ENCODE results near the gene SLC30A10. TPM values are rescaled to one million over a fixed set of nuclear protein-coding genes. Genes with fewer than 3 reads are reported as not detected.

The SLC30A10 gene
- total and polyA plus RNA-seq, 2 of the 13 experiments (the other 11 are each of a cell fraction or from before 2014, with no cell fraction given): 20.9 to 30.2 TPM

DNA sequence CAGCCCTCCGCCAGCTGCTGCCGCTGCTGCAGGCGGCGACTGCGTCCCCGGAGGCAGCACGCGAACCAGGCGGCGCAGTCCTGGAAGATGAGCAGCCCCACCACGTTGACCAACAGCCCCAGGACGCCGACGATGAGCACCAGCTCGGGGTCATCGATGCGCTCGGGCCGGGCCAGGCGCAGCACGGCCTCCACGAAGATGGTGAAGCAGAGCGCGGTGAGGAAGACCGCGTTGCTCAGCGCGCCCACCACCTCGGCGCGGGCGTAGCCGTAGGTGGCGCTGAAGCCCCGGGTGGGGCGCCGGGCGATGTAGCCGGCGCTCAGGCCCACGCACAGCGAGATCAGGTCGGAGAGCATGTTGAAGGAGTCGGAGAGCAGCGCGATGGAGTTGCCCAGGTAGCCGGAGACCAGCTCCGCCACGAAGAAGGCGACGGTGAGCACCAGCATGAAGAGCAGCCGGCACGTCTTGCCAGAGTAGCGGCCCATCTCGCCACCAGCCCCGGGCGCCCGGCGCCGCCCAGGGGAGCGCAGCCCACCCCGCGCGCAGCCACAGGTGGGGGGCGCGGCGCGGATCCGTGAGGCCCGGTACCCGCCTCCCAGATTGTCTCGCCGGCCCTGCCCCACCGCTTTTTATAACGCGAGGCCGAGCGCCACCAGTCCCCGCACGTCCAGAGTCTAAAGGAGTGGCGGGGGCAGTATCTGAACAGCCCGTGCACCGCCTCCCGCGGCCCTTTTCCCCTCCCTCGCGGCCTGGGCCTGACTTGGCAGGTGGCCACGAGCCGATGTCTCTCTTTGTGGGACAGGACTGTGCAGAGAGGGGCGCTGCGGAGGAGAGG is at the start of gene SLC30A10 (continued):
- TF ChIP-seq ZNF574 (CRISPR knock-in tag; IDR thresholded peaks at IDR 0.05) (peak; percentile 79), KLF12 (CRISPR knock-in tag; IDR thresholded peaks at IDR 0.05; ENCODE audit: borderline replicate concordance) (no peak), ZNF577 (CRISPR knock-in tag; IDR thresholded peaks at IDR 0.05; ENCODE audit: borderline replicate concordance, low read depth) (no peak), KMT2A (CRISPR knock-in tag; IDR thresholded peaks at IDR 0.05) (peak; percentile 61), DNMT1 (CRISPR knock-in tag; IDR thresholded peaks at IDR 0.05) (no peak), ZHX1 (CRISPR knock-in tag; IDR thresholded peaks at IDR 0.05; ENCODE audit: low read depth) (peak; percentile 77), HDAC6 (IDR thresholded peaks at IDR 0.05; ENCODE audit: low read depth, low read length) (no peak), KLF6 (CRISPR knock-in tag; IDR thresholded peaks at IDR 0.05) (0 out of 2 replicates have a peak, but pooled peaks have one; percentile 22), ZNF746 (CRISPR knock-in tag; IDR thresholded peaks at IDR 0.05) (peak; percentile 76; the same call in 1 of the 2 replicates), HNRNPUL1 (IDR thresholded peaks at IDR 0.05; ENCODE audit: low read depth, low read length) (no peak), EED (CRISPR knock-in tag; IDR thresholded peaks at IDR 0.05) (peak; percentile 88), HMGA1 (CRISPR knock-in tag; conservative IDR thresholded peaks at IDR 0.05) (no peak)
- TF ChIP-seq, protein P1, sequence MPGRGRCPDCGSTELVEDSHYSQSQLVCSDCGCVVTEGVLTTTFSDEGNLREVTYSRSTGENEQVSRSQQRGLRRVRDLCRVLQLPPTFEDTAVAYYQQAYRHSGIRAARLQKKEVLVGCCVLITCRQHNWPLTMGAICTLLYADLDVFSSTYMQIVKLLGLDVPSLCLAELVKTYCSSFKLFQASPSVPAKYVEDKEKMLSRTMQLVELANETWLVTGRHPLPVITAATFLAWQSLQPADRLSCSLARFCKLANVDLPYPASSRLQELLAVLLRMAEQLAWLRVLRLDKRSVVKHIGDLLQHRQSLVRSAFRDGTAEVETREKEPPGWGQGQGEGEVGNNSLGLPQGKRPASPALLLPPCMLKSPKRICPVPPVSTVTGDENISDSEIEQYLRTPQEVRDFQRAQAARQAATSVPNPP (CRISPR knock-in tag; IDR thresholded peaks at IDR 0.05): no peak
- TF ChIP-seq, protein P2, sequence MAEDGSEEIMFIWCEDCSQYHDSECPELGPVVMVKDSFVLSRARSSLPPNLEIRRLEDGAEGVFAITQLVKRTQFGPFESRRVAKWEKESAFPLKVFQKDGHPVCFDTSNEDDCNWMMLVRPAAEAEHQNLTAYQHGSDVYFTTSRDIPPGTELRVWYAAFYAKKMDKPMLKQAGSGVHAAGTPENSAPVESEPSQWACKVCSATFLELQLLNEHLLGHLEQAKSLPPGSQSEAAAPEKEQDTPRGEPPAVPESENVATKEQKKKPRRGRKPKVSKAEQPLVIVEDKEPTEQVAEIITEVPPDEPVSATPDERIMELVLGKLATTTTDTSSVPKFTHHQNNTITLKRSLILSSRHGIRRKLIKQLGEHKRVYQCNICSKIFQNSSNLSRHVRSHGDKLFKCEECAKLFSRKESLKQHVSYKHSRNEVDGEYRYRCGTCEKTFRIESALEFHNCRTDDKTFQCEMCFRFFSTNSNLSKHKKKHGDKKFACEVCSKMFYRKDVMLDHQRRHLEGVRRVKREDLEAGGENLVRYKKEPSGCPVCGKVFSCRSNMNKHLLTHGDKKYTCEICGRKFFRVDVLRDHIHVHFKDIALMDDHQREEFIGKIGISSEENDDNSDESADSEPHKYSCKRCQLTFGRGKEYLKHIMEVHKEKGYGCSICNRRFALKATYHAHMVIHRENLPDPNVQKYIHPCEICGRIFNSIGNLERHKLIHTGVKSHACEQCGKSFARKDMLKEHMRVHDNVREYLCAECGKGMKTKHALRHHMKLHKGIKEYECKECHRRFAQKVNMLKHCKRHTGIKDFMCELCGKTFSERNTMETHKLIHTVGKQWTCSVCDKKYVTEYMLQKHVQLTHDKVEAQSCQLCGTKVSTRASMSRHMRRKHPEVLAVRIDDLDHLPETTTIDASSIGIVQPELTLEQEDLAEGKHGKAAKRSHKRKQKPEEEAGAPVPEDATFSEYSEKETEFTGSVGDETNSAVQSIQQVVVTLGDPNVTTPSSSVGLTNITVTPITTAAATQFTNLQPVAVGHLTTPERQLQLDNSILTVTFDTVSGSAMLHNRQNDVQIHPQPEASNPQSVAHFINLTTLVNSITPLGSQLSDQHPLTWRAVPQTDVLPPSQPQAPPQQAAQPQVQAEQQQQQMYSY (CRISPR knock-in tag; IDR thresholded peaks at IDR 0.05): no peak
